GM12878 (cell line): Measurements from ENCODE around the gene OMD. TPM values are rescaled to one million over a fixed set of nuclear protein-coding genes. Genes with fewer than 3 reads are reported as not detected.

ENCODE experiments used
- ATAC-seq: fragments of 200-7000 bp; cut with Tn5 transposase; 3 replicates; pipeline ENCODE4 v1.9.1; 2020; ENCODE audit warnings: mild to moderate bottlenecking, moderate library complexity
- BruUV-seq: library from RNA; stranded (reverse); fragments of 400-500 nt; replicated peaks from 2 replicates; lab custom pipeline; 2021; lab: Mats Ljungman, UMichigan
- CTCF ChIA-PET: fragments of 300-600 bp; sonication (Branson Sonifier 250); formaldehyde crosslinking; extraction: SDS; loops from one replicate; lab custom pipeline; 2021; ENCODE audit warnings: inconsistent platforms; lab: Yijun Ruan, JAX
- POLR2A ChIA-PET: fragments of 350-600 bp; formaldehyde crosslinking; extraction: SDS; loops from one replicate; lab custom pipeline; 2021; ENCODE audit warnings: inconsistent platforms; lab: Charles Lee
- RAD21 ChIA-PET: fragments of 300-600 bp; sonication (Branson Sonifier 250); formaldehyde crosslinking; loops from one replicate; lab custom pipeline; 2023; ENCODE audit warnings: antibody characterized with exemption; ENCODE audit not compliant: unreplicated experiment; lab: Charles Lee
- SMC1A ChIA-PET: fragments of 300-600 bp; sonication (Branson Sonifier 250); formaldehyde crosslinking; loops from one replicate; lab custom pipeline; 2023; ENCODE audit not compliant: unreplicated experiment, uncharacterized antibody; lab: Charles Lee
- DNase-seq: peaks from one replicate; pipeline ENCODE4 v3.0.0-alpha.2; 2011; ENCODE audit warnings: low read depth, low spot score
- FAIRE-seq: peaks from 3 replicates; lab custom pipeline; 2011; peaks lifted over from hg19 to GRCh38; lab: Jason Lieb, UNC
- H2AFZ ChIP-seq: 2 replicates; pipeline ENCODE4 v1.6.0; 2011; ENCODE audit warnings: low read depth, low read length, control low read depth; ENCODE audit not compliant: control insufficient read depth
- H3K27ac ChIP-seq: 2 replicates; pipeline ENCODE4 v1.5.1; 2011; ENCODE audit warnings: control low read depth; ENCODE audit not compliant: control insufficient read depth, insufficient read depth
- H3K27me3 ChIP-seq, 2 experiments: replicated peaks in 1 of 2; 2 replicates each; pipeline versions ENCODE4 v1.6.0 to v1.6.1; 2011; ENCODE audit warnings: low read length in 1 of 2; ENCODE audit not compliant: control insufficient read depth in 2 of 2, insufficient read depth in 2 of 2
- H3K36me3 ChIP-seq, 2 experiments: 2 replicates each; pipeline ENCODE4 v1.5.1; 2011; ENCODE audit warnings: low read length in 1 of 2; ENCODE audit not compliant: control insufficient read depth in 2 of 2, insufficient read depth in 2 of 2
- H3K4me1 ChIP-seq: 2 replicates; pipeline ENCODE4 v1.6.1; 2011; ENCODE audit warnings: mild to moderate bottlenecking, low read length, moderate library complexity, mixed read lengths; ENCODE audit not compliant: control insufficient read depth, insufficient read depth
- H3K4me2 ChIP-seq: 2 replicates; pipeline ENCODE4 v1.6.0; 2011; ENCODE audit warnings: control low read depth; ENCODE audit not compliant: control insufficient read depth, insufficient read depth
- H3K4me3 ChIP-seq: fragments of 200-600 bp; sonication (generic); 2 replicates; pipeline ENCODE4 v1.5.1; 2016
- H3K79me2 ChIP-seq: 2 replicates; pipeline ENCODE4 v1.6.0; 2011; ENCODE audit warnings: low read length; ENCODE audit not compliant: control insufficient read depth, insufficient read depth
- H3K9ac ChIP-seq: 2 replicates; pipeline ENCODE4 v1.8.0; 2011; ENCODE audit warnings: low read length, control low read depth, mixed read lengths; ENCODE audit not compliant: control insufficient read depth, insufficient read depth
- H3K9me3 ChIP-seq: replicated peaks from 3 replicates; pipeline ENCODE4 v1.5.1; 2011; ENCODE audit warnings: mild to moderate bottlenecking, low read length; ENCODE audit not compliant: control insufficient read depth, insufficient read depth
- H4K20me1 ChIP-seq: 2 replicates; pipeline ENCODE4 v1.6.0; 2011; ENCODE audit not compliant: control insufficient read depth, insufficient read depth
- MXI1 ChIP-seq: fragments of 150-350 bp; IDR thresholded peaks from 2 replicates; pipeline ENCODE4 v1.6.1; 2011; ENCODE audit warnings: low read depth, mild to moderate bottlenecking, inconsistent platforms, low read length, improper control_type of control experiment
- NBN ChIP-seq: fragments of 450-650 bp; IDR thresholded peaks from 2 replicates; pipeline ENCODE4 v1.6.1; 2016
- NFYB ChIP-seq: IDR thresholded peaks from 2 replicates; pipeline ENCODE4 v1.6.1; 2011; ENCODE audit warnings: low read depth, mild to moderate bottlenecking, low read length, improper control_type of control experiment, moderate library complexity; ENCODE audit not compliant: insufficient read depth
- NR2C2 ChIP-seq: IDR thresholded peaks from 2 replicates; pipeline ENCODE4 v1.6.1; 2011; ENCODE audit warnings: borderline replicate concordance, low read depth; ENCODE audit not compliant: control insufficient read depth, insufficient read length
- NR2F1 ChIP-seq: fragments of 450-650 bp; conservative IDR thresholded peaks from 2 replicates; pipeline ENCODE4 v1.6.1; 2017; ENCODE audit warnings: mild to moderate bottlenecking
- RUNX3 ChIP-seq: IDR thresholded peaks from 2 replicates; pipeline ENCODE4 v1.6.1; 2012; ENCODE audit warnings: low read length, inconsistent platforms
- SMC3 ChIP-seq: IDR thresholded peaks from 2 replicates; pipeline ENCODE4 v1.6.1; 2011; ENCODE audit warnings: low read length, improper control_type of control experiment, borderline replicate concordance
- ZZZ3 ChIP-seq: IDR thresholded peaks from 2 replicates; pipeline ENCODE4 v1.6.1; 2011; ENCODE audit warnings: low read depth; ENCODE audit not compliant: control insufficient read depth, insufficient read length
- in situ Hi-C: fragments of 300-500 bp; cut with MboI; formaldehyde crosslinking; loops from 9 replicates; pipeline ENCODE4 v1.14.3; 2018; ENCODE audit warnings: mixed read lengths
- intact Hi-C: fragments of 100-400 bp; cut with micrococcal nuclease; formaldehyde crosslinking; loops from one replicate; pipeline ENCODE4 v1.14.2; 2022; ENCODE audit not compliant: unreplicated experiment
- polyA plus RNA-seq, 11 experiments: library from polyadenylated mRNA; depleted of rRNA in 4 of 11; unstranded in 6 of 11; stranded (reverse) in 5 of 11; fragments of >200 nt; fragmentation: Nextera tagmentation in 4 of 11; fragmentation: Illumina TruSeq in 1 of 11; extraction: Ambion mirVana in 4 of 11; extraction: Trizol in 1 of 11; gene quantifications; 1 replicate in 1 of 11; 2 replicates in 10 of 11; pipeline versions ENCODE4 v1.2.1 to v1.2.3, GENCODE V29; 2011 to 2016; ENCODE audit warnings: inconsistent platforms in 2 of 11, missing spikeins in 2 of 11, low read depth in 1 of 11
- total RNA-seq, 4 experiments: library from RNA; depleted of rRNA in 3 of 4; stranded (reverse); fragments of >200 nt in 3 of 4; fragmentation: Illumina TruSeq in 1 of 4; extraction: Trizol in 1 of 4; gene quantifications; 2 replicates each; pipeline versions ENCODE4 v1.2.1 to v1.2.3, GENCODE V29; 2013 to 2021
- TF ChIP-seq, protein P1 (sequence below): IDR thresholded peaks from 2 replicates; pipeline ENCODE4 v1.6.1; 2011; ENCODE audit warnings: mild to moderate bottlenecking, low read depth, low read length, moderate library complexity; ENCODE audit not compliant: insufficient replicate concordance
- TF ChIP-seq, protein P2 (sequence below): IDR thresholded peaks from 2 replicates; pipeline ENCODE4 v1.6.1; 2012; ENCODE audit warnings: low read depth, low read length, improper control_type of control experiment
- TF ChIP-seq, protein P3 (sequence below): IDR thresholded peaks from 2 replicates; pipeline ENCODE4 v1.6.1; 2012; ENCODE audit warnings: low read depth, low read length, improper control_type of control experiment
- TF ChIP-seq, protein P4 (sequence below): IDR thresholded peaks from 2 replicates; pipeline ENCODE4 v1.6.1; 2011; ENCODE audit warnings: low read depth, mild to moderate bottlenecking, low read length, moderate library complexity, borderline replicate concordance; ENCODE audit errors: extremely low read depth

The OMD gene
- total and polyA plus RNA-seq, 10 of the 15 experiments (the other 5 are each of a cell fraction or from before 2014, with no cell fraction given), result 0.08 to 0.70 (median 0.57) TPM; not detected in 7

DNA sequence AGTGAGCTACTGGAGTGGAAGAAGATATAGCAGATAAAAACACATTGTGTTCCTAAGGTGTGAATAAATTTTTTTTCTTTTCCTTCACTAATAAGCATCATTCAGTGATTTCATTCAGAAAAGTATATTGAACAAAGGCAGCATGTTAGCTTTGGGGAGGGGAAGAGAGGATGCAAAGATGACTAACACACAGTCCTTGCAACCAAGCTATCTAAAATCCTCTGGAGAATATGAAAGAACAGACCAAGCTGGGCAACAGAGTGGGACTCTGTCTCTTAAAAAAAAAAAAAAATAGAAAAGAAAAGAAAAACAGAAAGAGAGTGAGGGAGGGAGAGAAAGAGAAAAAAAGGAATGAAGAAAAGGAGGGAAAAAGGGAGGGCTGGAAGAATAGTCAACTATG lies 22.3 kb upstream of the OMD start:
- H3K4me2 ChIP-seq, result no peak overlapping the region
- H3K4me3 ChIP-seq, result no peak overlapping the region
- in situ Hi-C loops, result no loop called here
- FAIRE-seq, result no peak
- no peak overlapping the region for H3K9ac ChIP-seq
- ChIA-PET SMC1A (no interaction called here), POLR2A (interaction anchor here (0.6 to 0.7 kb wide), 3 partner anchors 120 to 381 kb away, joined by 3 to 4 read pairs (median 3); no protein-coding TSS in a partner anchor), RAD21 (interaction anchor here (0.7 to 1.5 kb wide), 3 partner anchors 10 to 1675 kb away, joined by 3 to 4 read pairs (median 3); no protein-coding TSS in a partner anchor), CTCF (interaction anchor here (0.6 to 2.0 kb wide), 5 partner anchors 25 to 308 kb away, joined by 3 to 5 read pairs (median 4); no protein-coding TSS in a partner anchor)
- H3K4me1 ChIP-seq, result no peaks in the 10 kb centered on the region
- TF ChIP-seq ZZZ3 (no peak), MXI1 (no peak), NFYB (no peak), SMC3 (no peak), RUNX3 (no peak), NBN (no peak), NR2C2 (no peak), NR2F1 (no peak)
- TF ChIP-seq, protein P1, sequence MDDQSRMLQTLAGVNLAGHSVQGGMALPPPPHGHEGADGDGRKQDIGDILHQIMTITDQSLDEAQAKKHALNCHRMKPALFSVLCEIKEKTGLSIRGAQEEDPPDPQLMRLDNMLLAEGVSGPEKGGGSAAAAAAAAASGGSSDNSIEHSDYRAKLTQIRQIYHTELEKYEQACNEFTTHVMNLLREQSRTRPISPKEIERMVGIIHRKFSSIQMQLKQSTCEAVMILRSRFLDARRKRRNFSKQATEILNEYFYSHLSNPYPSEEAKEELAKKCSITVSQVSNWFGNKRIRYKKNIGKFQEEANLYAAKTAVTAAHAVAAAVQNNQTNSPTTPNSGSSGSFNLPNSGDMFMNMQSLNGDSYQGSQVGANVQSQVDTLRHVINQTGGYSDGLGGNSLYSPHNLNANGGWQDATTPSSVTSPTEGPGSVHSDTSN, result no peak
- TF ChIP-seq, protein P2, sequence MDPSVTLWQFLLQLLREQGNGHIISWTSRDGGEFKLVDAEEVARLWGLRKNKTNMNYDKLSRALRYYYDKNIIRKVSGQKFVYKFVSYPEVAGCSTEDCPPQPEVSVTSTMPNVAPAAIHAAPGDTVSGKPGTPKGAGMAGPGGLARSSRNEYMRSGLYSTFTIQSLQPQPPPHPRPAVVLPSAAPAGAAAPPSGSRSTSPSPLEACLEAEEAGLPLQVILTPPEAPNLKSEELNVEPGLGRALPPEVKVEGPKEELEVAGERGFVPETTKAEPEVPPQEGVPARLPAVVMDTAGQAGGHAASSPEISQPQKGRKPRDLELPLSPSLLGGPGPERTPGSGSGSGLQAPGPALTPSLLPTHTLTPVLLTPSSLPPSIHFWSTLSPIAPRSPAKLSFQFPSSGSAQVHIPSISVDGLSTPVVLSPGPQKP, result no peak
- TF ChIP-seq, protein P3, sequence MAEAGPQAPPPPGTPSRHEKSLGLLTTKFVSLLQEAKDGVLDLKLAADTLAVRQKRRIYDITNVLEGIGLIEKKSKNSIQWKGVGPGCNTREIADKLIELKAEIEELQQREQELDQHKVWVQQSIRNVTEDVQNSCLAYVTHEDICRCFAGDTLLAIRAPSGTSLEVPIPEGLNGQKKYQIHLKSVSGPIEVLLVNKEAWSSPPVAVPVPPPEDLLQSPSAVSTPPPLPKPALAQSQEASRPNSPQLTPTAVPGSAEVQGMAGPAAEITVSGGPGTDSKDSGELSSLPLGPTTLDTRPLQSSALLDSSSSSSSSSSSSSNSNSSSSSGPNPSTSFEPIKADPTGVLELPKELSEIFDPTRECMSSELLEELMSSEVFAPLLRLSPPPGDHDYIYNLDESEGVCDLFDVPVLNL, result no peak
- TF ChIP-seq, protein P4, sequence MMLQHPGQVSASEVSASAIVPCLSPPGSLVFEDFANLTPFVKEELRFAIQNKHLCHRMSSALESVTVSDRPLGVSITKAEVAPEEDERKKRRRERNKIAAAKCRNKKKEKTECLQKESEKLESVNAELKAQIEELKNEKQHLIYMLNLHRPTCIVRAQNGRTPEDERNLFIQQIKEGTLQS, result no peak
- intact Hi-C loops, result loop anchor here (10.0 kb wide), 1 partner anchor 122 kb away; the partner anchor contains the start of genes CENPP and NOL8
- H3K27ac ChIP-seq, result no peak overlapping the region
- no peaks in the 10 kb centered on the region for H3K9me3 ChIP-seq
- no peak for ATAC-seq
- H3K36me3 ChIP-seq, result no peaks in the 10 kb centered on the region
- H3K79me2 ChIP-seq, result no peaks in the 10 kb centered on the region
- BruUV-seq, result no TSS peak
- DNase-seq, result no peak
- no peaks in the 10 kb centered on the region for H4K20me1 ChIP-seq
- no peak overlapping the region for H2AFZ ChIP-seq
- no peaks in the 10 kb centered on the region for H3K27me3 ChIP-seq
